ENCODE data around the gene CDKN2B-AS1.

The CDKN2B-AS1 gene

GRCh38 chr9:21972361-21972760 lies 22.2 kb upstream of the CDKN2B-AS1 start:
- H3K27ac ChIP-seq (ENCODE audit: low read depth, low read length), result no peak overlapping the region
- H3K36me3 ChIP-seq (ENCODE audit: low read length), result 0 out of 2 replicates have a peak, but pooled peaks cover 9% of the 10 kb centered on the region
- no peak for TF ChIP-seq EZH2phosphoT487 (conservative IDR thresholded peaks at IDR 0.05; ENCODE audit: low read length)
- TF ChIP-seq, protein P1, sequence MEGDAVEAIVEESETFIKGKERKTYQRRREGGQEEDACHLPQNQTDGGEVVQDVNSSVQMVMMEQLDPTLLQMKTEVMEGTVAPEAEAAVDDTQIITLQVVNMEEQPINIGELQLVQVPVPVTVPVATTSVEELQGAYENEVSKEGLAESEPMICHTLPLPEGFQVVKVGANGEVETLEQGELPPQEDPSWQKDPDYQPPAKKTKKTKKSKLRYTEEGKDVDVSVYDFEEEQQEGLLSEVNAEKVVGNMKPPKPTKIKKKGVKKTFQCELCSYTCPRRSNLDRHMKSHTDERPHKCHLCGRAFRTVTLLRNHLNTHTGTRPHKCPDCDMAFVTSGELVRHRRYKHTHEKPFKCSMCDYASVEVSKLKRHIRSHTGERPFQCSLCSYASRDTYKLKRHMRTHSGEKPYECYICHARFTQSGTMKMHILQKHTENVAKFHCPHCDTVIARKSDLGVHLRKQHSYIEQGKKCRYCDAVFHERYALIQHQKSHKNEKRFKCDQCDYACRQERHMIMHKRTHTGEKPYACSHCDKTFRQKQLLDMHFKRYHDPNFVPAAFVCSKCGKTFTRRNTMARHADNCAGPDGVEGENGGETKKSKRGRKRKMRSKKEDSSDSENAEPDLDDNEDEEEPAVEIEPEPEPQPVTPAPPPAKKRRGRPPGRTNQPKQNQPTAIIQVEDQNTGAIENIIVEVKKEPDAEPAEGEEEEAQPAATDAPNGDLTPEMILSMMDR (IDR thresholded peaks at IDR 0.05; ENCODE audit: insufficient read depth, low read length, poor library complexity, severe bottlenecking), result no peak
- no peaks in the 10 kb centered on the region for H3K27me3 ChIP-seq (ENCODE audit: low read length)
- H3F3A ChIP-seq (ENCODE audit: insufficient read depth), result no peaks in the 10 kb centered on the region
- peaks cover 28% of the 10 kb centered on the region; the same call in 1 of the 2 replicates for H3K79me2 ChIP-seq (ENCODE audit: insufficient read depth, low read length)
- no peak overlapping the region for H3K4me3 ChIP-seq (ENCODE audit: insufficient read depth, low read length, poor library complexity, severe bottlenecking)
- H3K9ac ChIP-seq (ENCODE audit: low read length), result no peak overlapping the region
- H2AFZ ChIP-seq (ENCODE audit: low read depth, low read length, severe bottlenecking), result no peak overlapping the region
- H3K9me3 ChIP-seq (ENCODE audit: insufficient read depth, low read length), result no peaks in the 10 kb centered on the region
- H3K4me2 ChIP-seq (ENCODE audit: low read depth, low read length, poor library complexity, severe bottlenecking), result no peak overlapping the region
- H3K9me2 ChIP-seq (replicated peaks; ENCODE audit: insufficient read depth, low read length), result no peaks in the 10 kb centered on the region
- 0 out of 2 replicates have a peak, but pooled peaks cover 3% of the 10 kb centered on the region for H4K20me1 ChIP-seq (ENCODE audit: low read depth, low read length)

GRCh38 chr9:21974343-21974721 lies 20.3 kb upstream of the CDKN2B-AS1 start:
- no peak overlapping the region for H3K27ac ChIP-seq (ENCODE audit: low read depth, low read length)
- TF ChIP-seq EZH2phosphoT487 (conservative IDR thresholded peaks at IDR 0.05; ENCODE audit: low read length), result no peak
- TF ChIP-seq, protein P1 (IDR thresholded peaks at IDR 0.05; ENCODE audit: insufficient read depth, low read length, poor library complexity, severe bottlenecking), result no peak
- no peaks in the 10 kb centered on the region for H3K9me3 ChIP-seq (ENCODE audit: insufficient read depth, low read length)
- no peaks in the 10 kb centered on the region for H3K27me3 ChIP-seq (ENCODE audit: low read length)
- peaks cover 45% of the 10 kb centered on the region; the same call in 1 of the 2 replicates for H3K79me2 ChIP-seq (ENCODE audit: insufficient read depth, low read length)
- no peaks in the 10 kb centered on the region for H3K9me2 ChIP-seq (replicated peaks; ENCODE audit: insufficient read depth, low read length)
- H4K20me1 ChIP-seq (ENCODE audit: low read depth, low read length), result peaks cover 3% of the 10 kb centered on the region; the same call in 1 of the 2 replicates
- no peak overlapping the region for H2AFZ ChIP-seq (ENCODE audit: low read depth, low read length, severe bottlenecking)
- H3K9ac ChIP-seq (ENCODE audit: low read length), result no peak overlapping the region
- no peaks in the 10 kb centered on the region for H3F3A ChIP-seq (ENCODE audit: insufficient read depth)
- no peak overlapping the region for H3K4me3 ChIP-seq (ENCODE audit: insufficient read depth, low read length, poor library complexity, severe bottlenecking)
- no peak overlapping the region for H3K4me2 ChIP-seq (ENCODE audit: low read depth, low read length, poor library complexity, severe bottlenecking)
- H3K36me3 ChIP-seq (ENCODE audit: low read length), result 0 out of 2 replicates have a peak, but pooled peaks cover 6% of the 10 kb centered on the region

GRCh38 chr9:21974722-21975409 lies 19.7 kb upstream of the CDKN2B-AS1 start:
- Histone ChIP-seq H3K4me3 (ENCODE audit: insufficient read depth, low read length, poor library complexity, severe bottlenecking) (no peak overlapping the region), H3K27me3 (ENCODE audit: low read length) (no peaks in the 10 kb centered on the region), H3K27ac (ENCODE audit: low read depth, low read length) (no peak overlapping the region), H3K9me3 (ENCODE audit: insufficient read depth, low read length) (no peaks in the 10 kb centered on the region), H3K4me2 (ENCODE audit: low read depth, low read length, poor library complexity, severe bottlenecking) (no peak overlapping the region), H3K79me2 (ENCODE audit: insufficient read depth, low read length) (peaks cover 50% of the 10 kb centered on the region), H2AFZ (ENCODE audit: low read depth, low read length, severe bottlenecking) (no peak overlapping the region), H3K9ac (ENCODE audit: low read length) (no peak overlapping the region), H3K9me2 (replicated peaks; ENCODE audit: insufficient read depth, low read length) (no peaks in the 10 kb centered on the region), H4K20me1 (ENCODE audit: low read depth, low read length) (peaks cover 3% of the 10 kb centered on the region; the same call in 1 of the 2 replicates), H3F3A (ENCODE audit: insufficient read depth) (no peaks in the 10 kb centered on the region), H3K36me3 (ENCODE audit: low read length) (0 out of 2 replicates have a peak, but pooled peaks cover 6% of the 10 kb centered on the region)
- TF ChIP-seq EZH2phosphoT487 (conservative IDR thresholded peaks at IDR 0.05; ENCODE audit: low read length), result no peak
- TF ChIP-seq, protein P1 (IDR thresholded peaks at IDR 0.05; ENCODE audit: insufficient read depth, low read length, poor library complexity, severe bottlenecking), result no peak

Measured in SU-DHL-6 (cell line).